DLD1 (cell line): ENCODE measurements around the gene LYPLAL1.
"Not testable (repeated sequence)": the region's sequence is repeated elsewhere in the genome, so short reads cannot be mapped to it uniquely, and the experiment has no call there.

Experiments
- in situ Hi-C: cut with HindIII; loops from 2 replicates; pipeline ENCODE4 v1.10.0; 2017; ENCODE audit warnings: low sequenced_read_pairs

LYPLAL1 gene

GRCh38 chr1:219209578-219209977 is 35.9 kb downstream of the LYPLAL1 start:
- in situ Hi-C loops: no loop called here

- in situ Hi-C loops: no loop called here
These were observed 36.4 kb downstream of the LYPLAL1 start for GRCh38 chr1:219210067-219210466.

- in situ Hi-C loops: no loop called here
These were observed 41.8 kb downstream of the LYPLAL1 start for GRCh38 chr1:219215477-219215876.

GRCh38 chr1:219220945-219221344 is 47.3 kb downstream of the LYPLAL1 start:
- in situ Hi-C loops: no loop called here

GRCh38 chr1:219223496-219223895 is 49.8 kb downstream of the LYPLAL1 start:
- in situ Hi-C loops: no loop called here

GRCh38 chr1:219226196-219226595 is 52.5 kb downstream of the LYPLAL1 start:
- in situ Hi-C loops: no loop called here

- in situ Hi-C loops: no loop called here
These were observed 53.8 kb downstream of the LYPLAL1 start for GRCh38 chr1:219227360-219228057.

GRCh38 chr1:219228058-219228419 is 54.4 kb downstream of the LYPLAL1 start:
- in situ Hi-C loops: no loop called here

GRCh38 chr1:219232890-219233289 is 59.2 kb downstream of the LYPLAL1 start:
- in situ Hi-C loops: no loop called here

- in situ Hi-C loops: no loop called here
These were observed 62.3 kb downstream of the LYPLAL1 start for GRCh38 chr1:219235903-219236481.

GRCh38 chr1:219236933-219237610 is 63.4 kb downstream of the LYPLAL1 start:
- in situ Hi-C loops: no loop called here

GRCh38 chr1:219239518-219239917 is 65.8 kb downstream of the LYPLAL1 start:
- in situ Hi-C loops: no loop called here

GRCh38 chr1:219244864-219245263 is 71.2 kb downstream of the LYPLAL1 start:
- in situ Hi-C loops: no loop called here

- in situ Hi-C loops: no loop called here
These were observed 73.8 kb downstream of the LYPLAL1 start for GRCh38 chr1:219247441-219247840.

- in situ Hi-C loops: not testable (repeated sequence)
These were observed 76.8 kb downstream of the LYPLAL1 start for GRCh38 chr1:219250468-219250867.

GRCh38 chr1:219257751-219258150 is 84.1 kb downstream of the LYPLAL1 start:
- in situ Hi-C loops: no loop called here

GRCh38 chr1:219261454-219261853 is 87.8 kb downstream of the LYPLAL1 start:
- in situ Hi-C loops: no loop called here
